HG02623 (cell line): ENCODE results near the gene PIM1.
"Not testable (repeated sequence)": the region's sequence is repeated elsewhere in the genome, so short reads cannot be mapped to it uniquely, and the experiment has no call there.

Experiments used
- ATAC-seq: cut with Tn5 transposase; IDR thresholded peaks from one replicate; pipeline ENCODE4 v1.9.1; 2021; ENCODE audit warnings: moderate library complexity; ENCODE audit not compliant: unreplicated experiment

The PIM1 gene

GRCh38 chr6:37170273-37171200 is 585 bp downstream of the PIM1 start:
- peak; percentile 27 for ATAC-seq

DNA sequence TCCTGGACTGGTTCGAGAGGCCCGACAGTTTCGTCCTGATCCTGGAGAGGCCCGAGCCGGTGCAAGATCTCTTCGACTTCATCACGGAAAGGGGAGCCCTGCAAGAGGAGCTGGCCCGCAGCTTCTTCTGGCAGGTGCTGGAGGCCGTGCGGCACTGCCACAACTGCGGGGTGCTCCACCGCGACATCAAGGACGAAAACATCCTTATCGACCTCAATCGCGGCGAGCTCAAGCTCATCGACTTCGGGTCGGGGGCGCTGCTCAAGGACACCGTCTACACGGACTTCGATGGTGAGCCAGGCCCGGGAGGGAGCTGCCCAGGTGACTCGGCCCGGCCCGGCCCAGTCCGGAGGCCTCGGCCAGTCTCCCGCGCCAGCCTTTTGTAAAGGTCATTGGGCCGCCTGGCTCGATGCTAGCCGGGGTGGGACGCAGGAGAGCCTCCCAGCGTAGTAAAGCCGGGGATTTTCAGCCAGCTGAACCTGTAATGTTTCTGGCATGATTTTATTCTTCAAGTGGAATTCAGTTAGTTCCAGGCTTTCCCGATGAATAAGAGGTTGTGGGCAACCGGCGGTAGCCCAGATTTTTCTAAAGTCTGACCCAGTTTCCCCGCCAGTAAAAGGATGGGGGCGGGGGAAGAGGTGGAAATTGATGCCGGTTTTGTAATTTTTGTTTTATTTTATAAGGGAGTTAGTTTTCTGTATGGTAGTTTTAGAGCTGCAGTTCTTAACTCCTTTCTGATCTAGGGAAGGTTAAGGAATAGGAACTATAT is 1.4 kb downstream of the PIM1 start:
- no peak for ATAC-seq

GRCh38 chr6:37171970-37172812 is 2.2 kb downstream of the PIM1 start:
- no peak for ATAC-seq

- no peak for ATAC-seq
Observed at GRCh38 chr6:37172912-37173492, 3.0 kb downstream of the PIM1 start.

DNA sequence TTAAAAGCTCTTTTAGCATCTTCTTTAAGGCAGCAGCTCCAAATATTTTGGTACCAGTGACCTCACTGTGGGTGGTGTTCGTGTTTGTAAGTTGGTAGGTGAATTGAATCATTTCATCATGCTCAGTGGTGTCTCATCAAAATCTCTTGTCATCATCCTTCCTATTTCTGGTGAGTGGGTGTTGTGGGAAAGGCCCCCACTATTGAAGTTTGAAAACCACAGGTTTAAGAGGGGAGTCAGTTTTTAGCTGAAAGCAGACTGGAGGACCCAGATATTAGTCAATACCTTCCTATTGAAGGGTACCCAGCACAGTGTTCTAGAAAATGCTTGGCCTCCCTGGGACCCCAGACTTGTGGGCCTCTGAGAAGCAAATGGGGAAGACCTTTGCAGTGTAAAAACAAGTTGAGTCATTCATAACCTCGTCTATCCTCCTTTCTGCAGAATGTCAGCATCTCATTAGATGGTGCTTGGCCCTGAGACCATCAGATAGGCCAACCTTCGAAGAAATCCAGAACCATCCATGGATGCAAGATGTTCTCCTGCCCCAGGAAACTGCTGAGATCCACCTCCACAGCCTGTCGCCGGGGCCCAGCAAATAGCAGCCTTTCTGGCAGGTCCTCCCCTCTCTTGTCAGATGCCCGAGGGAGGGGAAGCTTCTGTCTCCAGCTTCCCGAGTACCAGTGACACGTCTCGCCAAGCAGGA is 3.7 kb downstream of the PIM1 start:
- no peak for ATAC-seq

- ATAC-seq: no peak
Observed at GRCh38 chr6:37174196-37174514, 4.2 kb downstream of the PIM1 start.

GRCh38 chr6:37174515-37175331 is 4.8 kb downstream of the PIM1 start:
- no peak for ATAC-seq

DNA sequence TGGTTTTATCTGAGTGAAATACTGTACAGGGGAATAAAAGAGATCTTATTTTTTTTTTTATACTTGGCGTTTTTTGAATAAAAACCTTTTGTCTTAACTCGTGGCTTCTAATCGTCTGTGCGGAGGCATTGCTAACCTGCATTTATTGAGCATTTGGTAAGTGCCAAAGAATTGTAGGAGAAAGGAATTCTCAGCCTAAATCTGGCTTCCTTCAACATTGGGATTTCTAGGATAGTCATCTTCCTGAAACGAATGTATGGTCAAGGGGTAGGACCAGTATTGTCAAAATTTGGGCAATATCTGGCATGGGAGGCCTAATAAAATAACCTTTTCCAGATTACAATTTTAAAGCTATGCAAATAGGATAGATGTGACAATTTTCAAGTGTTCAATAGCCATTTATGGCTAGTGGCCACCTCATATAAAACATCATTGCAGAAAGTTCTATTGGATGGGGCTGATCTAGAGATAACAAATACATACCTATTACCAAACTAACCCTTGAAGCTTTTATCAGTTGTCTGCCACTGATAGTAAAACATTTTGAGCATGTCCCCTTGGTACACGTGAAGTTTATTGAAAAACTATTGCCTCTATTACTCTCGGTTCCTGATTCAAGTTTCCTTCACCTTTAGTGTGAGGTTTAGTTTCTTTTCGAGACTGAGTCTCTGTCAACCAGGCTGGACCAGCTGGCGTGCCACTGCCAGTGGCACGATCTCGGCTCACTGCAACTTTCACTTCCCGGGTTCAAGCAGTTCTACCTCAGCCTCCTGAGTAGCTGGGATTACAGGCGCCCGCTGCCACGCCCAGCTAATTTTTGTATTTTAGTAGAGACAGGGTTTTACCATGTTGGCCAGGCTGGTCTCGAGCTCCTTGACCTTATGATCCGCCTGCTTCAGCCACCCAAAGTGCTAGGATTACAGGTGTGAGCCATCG is 5.6 kb downstream of the PIM1 start:
- ATAC-seq: no peak

DNA sequence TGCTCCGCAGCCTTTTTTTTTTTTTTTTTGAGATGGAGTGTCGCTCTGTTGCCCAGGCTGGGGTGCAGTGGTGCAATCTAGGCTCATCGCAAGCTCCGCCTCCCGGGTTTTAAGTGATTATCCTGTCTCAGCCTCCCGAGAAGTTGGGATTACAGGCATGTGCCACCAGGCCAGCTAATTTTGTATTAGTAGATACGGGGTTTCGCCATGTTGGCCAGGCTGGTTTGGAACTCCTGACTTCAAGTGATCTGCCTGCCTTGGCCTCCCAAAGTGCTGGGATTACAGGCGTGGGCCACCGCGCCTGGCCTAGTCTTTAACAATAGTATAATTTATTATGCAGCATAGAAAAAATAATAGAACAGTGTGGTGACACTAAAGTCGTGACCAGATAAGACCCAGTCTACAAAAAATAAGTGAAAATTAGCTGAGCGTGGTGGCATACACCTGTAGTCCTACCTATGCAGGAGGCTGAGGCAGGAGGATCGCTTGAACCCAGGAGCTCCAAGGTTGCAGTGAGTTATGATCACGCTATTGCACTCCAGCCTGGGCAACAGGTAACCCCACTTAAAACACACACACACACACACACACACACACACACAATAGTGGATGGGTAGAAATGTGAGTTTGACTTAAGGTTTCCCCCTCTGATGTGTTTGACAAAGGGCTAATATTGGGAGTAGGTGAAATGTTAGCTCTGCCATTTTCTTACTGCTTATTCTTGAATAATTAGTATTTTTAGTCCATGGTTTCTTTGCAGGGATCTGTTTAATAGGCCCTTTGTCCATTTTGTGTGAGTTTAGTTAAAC is 6.5 kb downstream of the PIM1 start:
- no peak for ATAC-seq

DNA sequence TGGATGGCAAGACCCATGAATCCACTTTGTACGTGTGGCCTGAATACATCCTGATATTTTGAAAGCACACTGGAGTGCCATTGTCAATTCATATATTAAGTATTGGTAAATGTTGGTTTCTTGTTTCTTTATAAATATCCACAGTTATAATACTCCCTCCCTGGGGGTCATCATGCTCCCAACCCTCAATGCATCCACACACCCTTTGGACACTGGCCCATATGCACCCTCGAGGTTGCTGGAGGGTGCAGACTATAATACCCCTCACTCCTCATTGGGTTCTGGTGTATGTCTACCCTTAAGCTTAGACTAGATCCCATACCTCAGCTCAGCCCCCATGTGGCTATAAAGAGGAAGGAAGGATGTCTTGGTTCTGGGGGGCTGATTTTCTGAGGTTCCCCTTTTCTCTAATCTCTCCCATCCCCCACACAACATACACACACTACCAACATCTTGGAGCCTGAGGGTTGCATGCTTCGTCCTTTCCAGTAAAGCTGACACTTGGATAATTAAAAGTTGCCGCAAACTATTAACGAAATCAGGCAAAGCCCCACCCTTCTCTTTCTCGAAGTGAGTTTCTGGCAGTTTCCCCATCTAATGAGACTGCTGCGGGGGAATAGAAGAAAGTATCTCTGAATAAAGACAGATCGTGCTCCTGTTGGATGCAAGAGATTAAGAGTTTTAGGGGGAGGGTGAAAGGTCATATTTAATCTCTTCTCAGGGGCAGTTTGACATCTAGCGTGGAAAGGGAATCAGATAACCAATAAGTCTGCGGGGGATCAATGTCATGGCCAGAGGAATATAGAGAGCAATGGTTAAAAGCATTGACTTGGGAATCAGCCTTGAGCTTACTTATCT is 7.4 kb downstream of the PIM1 start:
- ATAC-seq: no peak

DNA sequence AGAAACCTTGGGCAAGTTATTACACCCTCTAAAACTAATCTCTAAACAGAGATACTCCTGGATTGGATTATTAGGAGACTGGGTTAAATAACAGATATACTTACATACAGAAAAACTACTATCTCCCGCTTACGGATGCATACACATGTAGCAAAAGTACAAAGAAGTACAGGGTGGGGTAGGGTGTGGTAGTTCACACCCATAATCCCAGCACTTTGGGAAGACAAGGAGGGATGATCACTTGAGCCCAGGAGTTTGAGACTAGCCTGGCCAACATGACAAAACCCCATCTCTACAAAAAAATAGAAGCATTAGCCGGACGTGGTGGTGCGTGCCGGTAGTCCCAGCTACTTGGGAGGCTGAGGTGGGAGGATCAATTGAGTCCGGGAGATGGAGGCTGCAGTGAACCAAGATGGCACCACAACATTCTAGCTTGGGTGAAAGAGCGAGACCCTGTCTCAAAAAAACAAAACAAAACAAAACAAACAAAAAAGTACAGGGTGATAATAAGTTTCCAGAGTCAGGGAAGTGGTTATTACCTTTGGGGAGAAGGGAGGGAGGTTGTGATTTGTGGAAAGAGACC is 8.1 kb downstream of the PIM1 start:
- no peak for ATAC-seq

- no peak for ATAC-seq
Observed at GRCh38 chr6:37180075-37180474, 10.1 kb downstream of the PIM1 start.

DNA sequence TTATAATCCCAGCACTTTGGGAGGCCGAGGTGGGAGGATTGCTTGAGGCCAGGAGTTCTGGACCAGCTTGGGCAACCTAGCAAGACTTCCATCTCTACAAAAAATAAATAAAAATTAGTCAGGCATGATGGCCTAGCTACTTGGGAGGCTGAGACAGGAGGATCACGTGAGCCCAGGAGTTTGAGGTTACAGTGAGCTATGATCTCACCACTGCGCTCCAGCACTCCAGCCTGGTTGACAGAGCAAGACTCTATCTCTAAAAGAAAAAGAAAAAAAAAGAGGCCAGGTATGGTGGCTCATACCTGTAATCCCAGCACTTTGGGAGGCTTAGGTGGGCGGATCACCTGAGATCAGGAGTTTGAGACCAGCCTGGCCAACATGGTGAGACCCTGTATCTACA is 10.7 kb downstream of the PIM1 start:
- not testable (repeated sequence) for ATAC-seq

GRCh38 chr6:37182736-37183590 is 13.0 kb downstream of the PIM1 start:
- no peak for ATAC-seq

DNA sequence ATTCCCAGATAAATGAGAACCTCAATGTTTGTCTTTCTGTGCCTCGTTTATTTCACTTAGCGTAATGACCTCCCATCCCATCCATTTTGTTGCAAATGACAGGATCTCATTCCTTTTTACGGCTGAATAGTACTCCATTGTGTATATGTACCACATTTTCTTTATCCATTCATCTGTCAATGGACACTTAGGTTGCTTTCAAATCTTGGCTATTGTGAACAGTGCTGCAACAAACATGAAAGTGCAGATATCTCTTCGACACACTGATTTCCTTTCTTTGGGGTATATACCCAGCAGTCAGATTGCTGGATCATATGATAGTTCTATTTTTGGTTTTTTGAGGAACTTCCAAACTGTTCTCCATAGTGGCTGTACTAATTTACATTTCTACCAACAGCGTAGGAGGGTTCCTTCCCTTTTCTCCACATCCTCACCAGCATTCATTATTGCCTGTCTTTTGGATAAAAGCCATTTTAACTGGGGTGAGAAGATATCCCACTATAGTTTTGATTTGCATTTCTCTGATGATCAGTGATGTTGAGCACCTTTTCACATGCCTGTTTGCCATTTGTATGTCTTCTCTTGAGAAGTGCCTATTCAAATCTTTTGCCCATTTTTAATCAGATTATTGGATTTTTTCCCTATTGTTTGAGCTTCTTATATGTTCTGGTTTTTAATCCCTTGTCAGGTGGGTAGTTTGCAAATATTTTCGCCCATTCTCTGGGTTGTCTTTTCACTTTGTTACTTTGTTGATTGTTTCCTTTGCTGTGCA is 16.2 kb downstream of the PIM1 start:
- ATAC-seq: not testable (repeated sequence)
